K562 (cell line): Measurements from ENCODE around the gene NAXE. TPM values are rescaled to one million over a fixed set of nuclear protein-coding genes. Genes with fewer than 3 reads are reported as not detected.
A peak's percentile ranks its signal among the peaks of the same experiment; 100 is the strongest.

Experiments
- ATAC-seq: fragments of 200-7000 bp; cut with Tn5 transposase; 3 replicates; pipeline ENCODE4 v1.9.1; 2020; ENCODE audit warnings: moderate library complexity
- BruUV-seq: library from RNA; stranded (reverse); fragments of 400-500 nt; replicated peaks from 2 replicates; lab custom pipeline; 2021; lab: Mats Ljungman, UMichigan
- CTCF ChIA-PET: fragments of 300-600 bp; formaldehyde crosslinking; extraction: SDS; loops from one replicate; lab custom pipeline; 2021; ENCODE audit warnings: low intra/inter-chr PET ratio; lab: Yijun Ruan, JAX
- POLR2A ChIA-PET: fragments of 300-600, 350-650 bp; sonication (Branson Sonifier 250); formaldehyde crosslinking; extraction: SDS; loops from one replicate; lab custom pipeline; 2021; ENCODE audit warnings: antibody characterized with exemption, inconsistent platforms; lab: Yijun Ruan, JAX
- DNase-seq, 4 experiments: peaks; one replicate each; pipeline versions ENCODE4 v3.0.0 to v3.0.0-alpha.2; 2011 to 2018; ENCODE audit warnings: low spot score in 3 of 4, mixed read lengths in 3 of 4; ENCODE audit errors: extremely low read depth in 1 of 4
- FAIRE-seq: peaks from 2 replicates; lab custom pipeline; 2011; peaks lifted over from hg19 to GRCh38; lab: Jason Lieb, UNC
- H2AFZ ChIP-seq: 2 replicates; pipeline ENCODE4 v1.6.0; 2011; ENCODE audit warnings: low read depth, low read length, control low read depth, inconsistent platforms
- H3K27ac ChIP-seq: fragments of 200-600 bp; 3 replicates; pipeline ENCODE4 v1.8.0; 2011; ENCODE audit warnings: low read depth, mild to moderate bottlenecking, control low read depth, inconsistent platforms, low read length, moderate library complexity, mixed read lengths; ENCODE audit errors: extremely low read depth
- H3K27me3 ChIP-seq, 2 experiments: fragments of 300-600 bp in 1 of 2; 2 replicates in 1 of 2; 3 replicates in 1 of 2; pipeline versions ENCODE4 v1.6.0 to v1.8.0; 2011; ENCODE audit warnings: inconsistent platforms in 2 of 2, low read length in 2 of 2, mild to moderate bottlenecking in 1 of 2, mixed read lengths in 1 of 2, moderate library complexity in 1 of 2; ENCODE audit not compliant: control insufficient read depth in 2 of 2, insufficient read depth in 2 of 2
- H3K36me3 ChIP-seq: fragments of 300-600 bp; 3 replicates; pipeline ENCODE4 v1.8.0; 2011; ENCODE audit warnings: mild to moderate bottlenecking, low read length, inconsistent platforms; ENCODE audit not compliant: control insufficient read depth, insufficient read depth
- H3K4me1 ChIP-seq, 2 experiments: fragments of 200-600 bp in 1 of 2; replicated peaks in 1 of 2; 2 replicates in 1 of 2; 3 replicates in 1 of 2; pipeline versions ENCODE4 v1.5.1 to v1.8.0; 2011; ENCODE audit warnings: inconsistent platforms in 2 of 2, low read length in 2 of 2, mild to moderate bottlenecking in 1 of 2, mixed read lengths in 1 of 2, moderate library complexity in 1 of 2; ENCODE audit not compliant: control insufficient read depth in 2 of 2, insufficient read depth in 2 of 2
- H3K4me2 ChIP-seq: 2 replicates; pipeline ENCODE4 v1.6.1; 2011; ENCODE audit warnings: low read length, control low read depth, inconsistent platforms, mixed read lengths; ENCODE audit not compliant: insufficient read depth
- H3K4me3 ChIP-seq: fragments of 200-600 bp; sonication (generic), shearing (Covaris generic); 2 replicates; pipeline ENCODE4 v1.5.1; 2016; ENCODE audit warnings: control low read depth, inconsistent platforms
- H3K79me2 ChIP-seq: fragments of 200-600 bp; 3 replicates; pipeline ENCODE4 v1.8.0; 2011; ENCODE audit warnings: low read length, inconsistent platforms; ENCODE audit not compliant: control insufficient read depth, insufficient read depth
- H3K9ac ChIP-seq, 2 experiments: 2 replicates each; pipeline versions ENCODE4 v1.6.0 to v1.6.1; 2011; ENCODE audit warnings: low read depth in 2 of 2, low read length in 2 of 2, control low read depth in 1 of 2, inconsistent platforms in 1 of 2, mild to moderate bottlenecking in 1 of 2, mixed read lengths in 1 of 2; ENCODE audit not compliant: insufficient read depth in 1 of 2
- H3K9me1 ChIP-seq: one replicate; pipeline ENCODE4 v1.6.0; 2011; ENCODE audit warnings: inconsistent platforms, mild to moderate bottlenecking, low read length, moderate library complexity; ENCODE audit not compliant: control insufficient read depth, insufficient read depth
- H3K9me3 ChIP-seq: replicated peaks from 2 replicates; pipeline ENCODE4 v1.5.1; 2011; ENCODE audit warnings: low read depth, low read length, inconsistent platforms; ENCODE audit not compliant: control insufficient read depth, insufficient read depth
- H4K20me1 ChIP-seq: replicated peaks from 2 replicates; pipeline ENCODE4 v1.6.1; 2011; ENCODE audit warnings: low read length, inconsistent platforms, mixed read lengths; ENCODE audit not compliant: control insufficient read depth, insufficient read depth
- ATF7 ChIP-seq: fragments of 450-650 bp; IDR thresholded peaks from 2 replicates; pipeline ENCODE4 v1.7.1; 2014; ENCODE audit warnings: mild to moderate bottlenecking, moderate library complexity
- CAMTA2 ChIP-seq: fragments of 250-450 bp; sonication (Bioruptor Pico); conservative IDR thresholded peaks from 2 replicates; pipeline ENCODE4 v1.5.1; 2022
- ETV1 ChIP-seq: fragments of 450-650 bp; conservative IDR thresholded peaks from 2 replicates; pipeline ENCODE4 v1.6.1; 2016; ENCODE audit warnings: missing genetic modification characterization, control low read depth, low read depth, missing compliant biosample characterization
- FOXJ2 ChIP-seq: fragments of 200-800 bp; sonication (Bioruptor generic); IDR thresholded peaks from 2 replicates; pipeline ENCODE4 v1.6.1; 2016; ENCODE audit warnings: missing genetic modification characterization, missing compliant biosample characterization
- HNRNPK ChIP-seq: fragments of 200-400 bp; formaldehyde crosslinking; IDR thresholded peaks from one replicate; pipeline ENCODE4 v1.6.1; 2018; ENCODE audit warnings: mild to moderate bottlenecking, low read depth, low read length; ENCODE audit not compliant: poor library complexity, severe bottlenecking
- IFI16 ChIP-seq: fragments of 250-450 bp; sonication (Bioruptor Pico); IDR thresholded peaks from 2 replicates; pipeline ENCODE4 v2.1.2; 2022; ENCODE audit warnings: mild to moderate bottlenecking, inconsistent platforms
- MYC ChIP-seq, 2 experiments: fragments of 250-450 bp in 1 of 2; sonication (Bioruptor Pico) in 1 of 2; IDR thresholded peaks; 2 replicates each; pipeline versions ENCODE4 v1.5.1 to v1.6.1; 2012 to 2021; ENCODE audit warnings: low read depth in 2 of 2, borderline replicate concordance in 1 of 2, improper control_type of control experiment in 1 of 2, low read length in 1 of 2, mild to moderate bottlenecking in 1 of 2, moderate library complexity in 1 of 2
- NBN ChIP-seq: fragments of 450-650 bp; IDR thresholded peaks from 2 replicates; pipeline ENCODE4 v1.6.1; 2016; ENCODE audit warnings: low read depth, mild to moderate bottlenecking
- NFE2 ChIP-seq: IDR thresholded peaks from 2 replicates; pipeline ENCODE4 v1.6.1; 2014; ENCODE audit warnings: antibody characterized with exemption, low read depth
- PPARD ChIP-seq: fragments of 250-450 bp; sonication (Bioruptor Pico); IDR thresholded peaks from 2 replicates; pipeline ENCODE4 v1.8.0; 2022; ENCODE audit warnings: inconsistent platforms, mild to moderate bottlenecking, moderate library complexity
- PTBP1 ChIP-seq: fragments of 200-400 bp; formaldehyde crosslinking; IDR thresholded peaks from 2 replicates; pipeline ENCODE4 v1.6.1; 2017; ENCODE audit warnings: low read depth, low read length
- RAD51 ChIP-seq: fragments of 450-650 bp; IDR thresholded peaks from 2 replicates; pipeline ENCODE4 v1.7.1; 2016; ENCODE audit warnings: low read depth, mild to moderate bottlenecking, borderline replicate concordance
- SRSF1 ChIP-seq: fragments of 200-400 bp; formaldehyde crosslinking; IDR thresholded peaks from 2 replicates; pipeline ENCODE4 v1.6.1; 2017; ENCODE audit warnings: mild to moderate bottlenecking, low read depth, low read length, moderate library complexity
- TOE1 ChIP-seq, 2 experiments: fragments of 450-650 bp in 1 of 2; sonication (generic) in 1 of 2; formaldehyde crosslinking in 1 of 2; IDR thresholded peaks; 2 replicates each; pipeline versions ENCODE4 v1.7.1 to v1.8.0; 2016 to 2022; ENCODE audit warnings: borderline replicate concordance in 2 of 2, mild to moderate bottlenecking in 2 of 2, antibody characterized with exemption in 1 of 2, inconsistent platforms in 1 of 2, low read depth in 1 of 2, missing genetic modification reagents in 1 of 2, moderate library complexity in 1 of 2
- ZNF165 ChIP-seq: fragments of 250-450 bp; sonication (Bioruptor Pico); IDR thresholded peaks from 2 replicates; pipeline ENCODE4 v1.4.0; 2020; ENCODE audit warnings: borderline replicate concordance
- ZNF184 ChIP-seq: sonication (generic); formaldehyde crosslinking; IDR thresholded peaks from 2 replicates; pipeline ENCODE4 v1.5.0; 2020; ENCODE audit warnings: missing genetic modification reagents
- ZNF445 ChIP-seq: fragments of 250-450 bp; sonication (Bioruptor Pico); IDR thresholded peaks from 2 replicates; pipeline ENCODE4 v1.4.0; 2020; ENCODE audit warnings: low read depth, mild to moderate bottlenecking, moderate library complexity
- ZNF707 ChIP-seq: fragments of 250-450 bp; sonication (Bioruptor Pico); conservative IDR thresholded peaks from 2 replicates; pipeline ENCODE4 v1.8.0; 2022; ENCODE audit warnings: inconsistent platforms, mild to moderate bottlenecking, moderate library complexity
- WGBS: fragments of 100-300 bp; shearing (Covaris generic); methylation state at CpG from one replicate; pipeline ENCODE4 v1.1.6; 2016; ENCODE audit warnings: low coverage, mixed read lengths; ENCODE audit not compliant: insufficient coverage; ENCODE audit errors: missing lambda C conversion rate; 5-methylcytosine and 5-hydroxymethylcytosine counted together
- in situ Hi-C: fragments of 300-500 bp; cut with MboI; formaldehyde crosslinking; loops from 4 replicates; pipeline ENCODE4 v1.15.0; 2018; ENCODE audit warnings: inconsistent platforms, mixed read lengths
- intact Hi-C: fragments of 100-400 bp; cut with micrococcal nuclease; formaldehyde crosslinking; loops from 2 replicates; pipeline ENCODE4 v1.14.2; 2022
- polyA plus RNA-seq, 8 experiments: library from polyadenylated mRNA; depleted of rRNA in 4 of 8; stranded (reverse) in 5 of 8; unstranded in 3 of 8; fragments of >200 nt; fragmentation: Nextera tagmentation in 2 of 8; fragmentation: Illumina TruSeq in 1 of 8; extraction: Ambion mirVana in 2 of 8; extraction: Trizol in 1 of 8; gene quantifications; 2 replicates each; pipeline versions ENCODE4 v1.2.1 to v1.2.3, GENCODE V29; 2011 to 2014; ENCODE audit warnings: inconsistent platforms in 1 of 8, missing spikeins in 1 of 8
- total RNA-seq, 7 experiments: library from RNA; depleted of rRNA in 6 of 7; stranded (reverse); fragments of >200 nt in 6 of 7; fragmentation: Illumina TruSeq in 2 of 7; extraction: Trizol in 2 of 7; gene quantifications; 2 replicates each; pipeline versions ENCODE4 v1.2.1 to v1.2.3, GENCODE V29; 2011 to 2021; ENCODE audit warnings: low replicate concordance in 1 of 7
- TF ChIP-seq, protein P1 (sequence below), 2 experiments: fragments of 450-650 bp; IDR thresholded peaks; 2 replicates each; pipeline ENCODE4 v1.6.1; 2016
- TF ChIP-seq, protein P2 (sequence below): sonication (generic); formaldehyde crosslinking; IDR thresholded peaks from 2 replicates; pipeline ENCODE4 v1.8.0; 2022; ENCODE audit warnings: mild to moderate bottlenecking, missing genetic modification reagents, borderline replicate concordance

The NAXE gene
- total and polyA plus RNA-seq, 9 of the 15 experiments (the other 6 are each of a cell fraction or from before 2014, with no cell fraction given), result 27.3 to 137 (median 90.0) TPM

DNA sequence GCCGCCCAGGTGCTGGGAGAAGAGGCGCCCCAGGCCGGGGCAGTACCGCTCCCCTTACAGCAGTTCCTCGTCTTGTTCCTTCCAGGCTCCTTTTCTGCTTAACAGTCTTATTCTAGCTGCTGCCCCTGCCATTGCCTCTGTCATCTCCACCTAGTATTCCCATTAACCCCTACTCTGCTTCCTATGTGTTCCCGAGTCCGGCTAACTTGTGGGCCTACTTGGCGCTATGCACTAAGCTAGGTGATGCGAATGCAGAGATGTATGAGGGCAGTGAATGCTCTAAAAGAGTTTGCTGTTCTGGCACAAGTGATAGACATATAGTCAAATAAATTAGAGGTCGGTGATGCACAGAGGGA is 18.9 kb upstream of the NAXE start:
- DNase-seq, result no peak
- BruUV-seq, result no TSS peak
- intact Hi-C loops (loop anchor here (2.0 kb wide), 1 partner anchor 116 kb away; no protein-coding TSS in a partner anchor), in situ Hi-C loops (no loop called here)
- ChIA-PET CTCF (interaction anchor here (0.5 kb wide), 1 partner anchor 49 kb away, joined by 3 read pairs; no protein-coding TSS in a partner anchor), POLR2A (interaction anchor here (1.2 kb wide), 1 partner anchor 18 kb away, joined by 6 read pairs; no protein-coding TSS in a partner anchor)
- Histone ChIP-seq H3K4me3 (peak overlapping the region; percentile 84), H4K20me1 (no peaks in the 10 kb centered on the region), H3K27ac (no peak overlapping the region), H3K9ac (peak overlapping the region; percentile 74 to 97), H3K4me2 (peak overlapping the region; percentile 89), H3K79me2 (peaks cover 22% of the 10 kb centered on the region; the same call in 2 of the 3 replicates), H3K9me3 (no peaks in the 10 kb centered on the region), H3K36me3 (peaks cover under 1% of the 10 kb centered on the region; the same call in 2 of the 3 replicates), H3K4me1 (peaks cover 11 to 19% of the 10 kb centered on the region in 2 experiments), H2AFZ (peak overlapping the region; percentile 93), H3K27me3 (no peaks in the 10 kb centered on the region), H3K9me1 (peaks cover 8% of the 10 kb centered on the region)
- no peak for ATAC-seq
- no peak for FAIRE-seq
- 24% methylated on average over 10 of the region's 10 CpGs for WGBS
- no peak for TF ChIP-seq PTBP1
- TF ChIP-seq, protein P1, sequence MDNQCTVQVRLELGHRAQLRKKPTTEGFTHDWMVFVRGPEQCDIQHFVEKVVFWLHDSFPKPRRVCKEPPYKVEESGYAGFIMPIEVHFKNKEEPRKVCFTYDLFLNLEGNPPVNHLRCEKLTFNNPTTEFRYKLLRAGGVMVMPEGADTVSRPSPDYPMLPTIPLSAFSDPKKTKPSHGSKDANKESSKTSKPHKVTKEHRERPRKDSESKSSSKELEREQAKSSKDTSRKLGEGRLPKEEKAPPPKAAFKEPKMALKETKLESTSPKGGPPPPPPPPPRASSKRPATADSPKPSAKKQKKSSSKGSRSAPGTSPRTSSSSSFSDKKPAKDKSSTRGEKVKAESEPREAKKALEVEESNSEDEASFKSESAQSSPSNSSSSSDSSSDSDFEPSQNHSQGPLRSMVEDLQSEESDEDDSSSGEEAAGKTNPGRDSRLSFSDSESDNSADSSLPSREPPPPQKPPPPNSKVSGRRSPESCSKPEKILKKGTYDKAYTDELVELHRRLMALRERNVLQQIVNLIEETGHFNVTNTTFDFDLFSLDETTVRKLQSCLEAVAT (IDR thresholded peaks at IDR 0.05), result no peak
- 0 out of 2 replicates have a peak, but pooled peaks have one; percentile 3 for TF ChIP-seq TOE1 (IDR thresholded peaks at IDR 0.05; ENCODE audit: borderline replicate concordance)
- TF ChIP-seq TOE1 (CRISPR knock-in tag; IDR thresholded peaks at IDR 0.05; ENCODE audit: borderline replicate concordance, low read depth), result no peak
- TF ChIP-seq, protein P2, sequence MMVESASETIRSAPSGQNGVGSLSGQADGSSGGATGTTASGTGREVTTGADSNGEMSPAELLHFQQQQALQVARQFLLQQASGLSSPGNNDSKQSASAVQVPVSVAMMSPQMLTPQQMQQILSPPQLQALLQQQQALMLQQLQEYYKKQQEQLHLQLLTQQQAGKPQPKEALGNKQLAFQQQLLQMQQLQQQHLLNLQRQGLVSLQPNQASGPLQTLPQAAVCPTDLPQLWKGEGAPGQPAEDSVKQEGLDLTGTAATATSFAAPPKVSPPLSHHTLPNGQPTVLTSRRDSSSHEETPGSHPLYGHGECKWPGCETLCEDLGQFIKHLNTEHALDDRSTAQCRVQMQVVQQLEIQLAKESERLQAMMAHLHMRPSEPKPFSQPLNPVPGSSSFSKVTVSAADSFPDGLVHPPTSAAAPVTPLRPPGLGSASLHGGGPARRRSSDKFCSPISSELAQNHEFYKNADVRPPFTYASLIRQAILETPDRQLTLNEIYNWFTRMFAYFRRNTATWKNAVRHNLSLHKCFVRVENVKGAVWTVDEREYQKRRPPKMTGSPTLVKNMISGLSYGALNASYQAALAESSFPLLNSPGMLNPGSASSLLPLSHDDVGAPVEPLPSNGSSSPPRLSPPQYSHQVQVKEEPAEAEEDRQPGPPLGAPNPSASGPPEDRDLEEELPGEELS (CRISPR knock-in tag), result no peak
- no peak for TF ChIP-seq CAMTA2
- TF ChIP-seq MYC (IDR thresholded peaks at IDR 0.05; ENCODE audit: low read depth, low read length), result no peak
- TF ChIP-seq MYC (CRISPR knock-in tag; IDR thresholded peaks at IDR 0.05; ENCODE audit: borderline replicate concordance, low read depth), result no peak
- 0 out of 2 replicates have a peak, but pooled peaks have one; percentile 25 for TF ChIP-seq ZNF445 (CRISPR knock-in tag)
- no peak for TF ChIP-seq SRSF1
- no peak for TF ChIP-seq NFE2
- no peak for TF ChIP-seq IFI16 (CRISPR knock-in tag)
- no peak for TF ChIP-seq FOXJ2 (tag)
- no peak for TF ChIP-seq RAD51
- no peak for TF ChIP-seq NBN
- no peak for TF ChIP-seq HNRNPK
- no peak for TF ChIP-seq ZNF184 (CRISPR knock-in tag)
- TF ChIP-seq ETV1 (tag), result 0 out of 2 replicates have a peak, but pooled peaks have one; percentile 23
- no peak for TF ChIP-seq ZNF707 (CRISPR knock-in tag)
- TF ChIP-seq ATF7, result 0 out of 2 replicates have a peak, but pooled peaks have one; percentile 7
- TF ChIP-seq ZNF165, result no peak
- 0 out of 2 replicates have a peak, but pooled peaks have one; percentile 40 for TF ChIP-seq PPARD (CRISPR knock-in tag)
